SK-N-SH treated with all-trans-retinoic acid at 6 μM for 48 hours (cell line): ENCODE data around the gene DYNLRB1.

Experiments
- ATAC-seq: fragments of 200-7000 bp; cut with Tn5 transposase; 3 replicates; pipeline ENCODE4 v1.9.1; 2020; ENCODE audit warnings: mild to moderate bottlenecking, moderate library complexity
- ARNTL ChIP-seq: fragments of 450-650 bp; formaldehyde crosslinking; IDR thresholded peaks from 2 replicates; pipeline ENCODE4 v1.5.0; 2020; ENCODE audit warnings: low read depth, mild to moderate bottlenecking, moderate library complexity, borderline replicate concordance
- CSDC2 ChIP-seq: fragments of 250-450 bp; sonication (Bioruptor Pico); IDR thresholded peaks from 2 replicates; pipeline ENCODE4 v1.5.0; 2020; ENCODE audit warnings: mild to moderate bottlenecking, moderate library complexity
- CSRNP3 ChIP-seq: fragments of 250-450 bp; sonication (Bioruptor Pico); IDR thresholded peaks from 2 replicates; pipeline ENCODE4 v1.5.1; 2021; ENCODE audit warnings: mild to moderate bottlenecking, moderate library complexity
- ESRRG ChIP-seq: fragments of 250-450 bp; sonication (Bioruptor Pico); IDR thresholded peaks from 2 replicates; pipeline ENCODE4 v1.6.1; 2021; ENCODE audit warnings: mild to moderate bottlenecking
- GLIS3 ChIP-seq: fragments of 250-450 bp; sonication (Bioruptor Pico); IDR thresholded peaks from 2 replicates; pipeline ENCODE4 v1.5.0; 2020; ENCODE audit warnings: mild to moderate bottlenecking, moderate library complexity
- ISL1 ChIP-seq: fragments of 250-450 bp; sonication (Bioruptor Pico); IDR thresholded peaks from 2 replicates; pipeline ENCODE4 v2.1.2; 2022; ENCODE audit warnings: mild to moderate bottlenecking, moderate library complexity
- OSR1 ChIP-seq: fragments of 250-450 bp; sonication (Bioruptor Pico); IDR thresholded peaks from 2 replicates; pipeline ENCODE4 v1.8.0; 2022; ENCODE audit warnings: moderate library complexity, mild to moderate bottlenecking, inconsistent platforms
- PATZ1 ChIP-seq: fragments of 250-450 bp; sonication (Bioruptor Pico); IDR thresholded peaks from 2 replicates; pipeline ENCODE4 v1.8.0; 2020; ENCODE audit warnings: mild to moderate bottlenecking, moderate library complexity, borderline replicate concordance
- POU6F1 ChIP-seq: fragments of 250-450 bp; sonication (Bioruptor Pico); IDR thresholded peaks from 2 replicates; pipeline ENCODE4 v1.8.0; 2021; ENCODE audit warnings: low read depth, mild to moderate bottlenecking, moderate library complexity, borderline replicate concordance
- PPARA ChIP-seq: fragments of 250-450 bp; sonication (Bioruptor Pico); IDR thresholded peaks from 2 replicates; pipeline ENCODE4 v1.5.0; 2020; ENCODE audit warnings: mild to moderate bottlenecking, borderline replicate concordance
- SNAI2 ChIP-seq: fragments of 250-450 bp; sonication (Bioruptor Pico); IDR thresholded peaks from 2 replicates; pipeline ENCODE4 v1.5.0; 2020; ENCODE audit warnings: mild to moderate bottlenecking, moderate library complexity
- TCF4 ChIP-seq: fragments of 250-450 bp; sonication (Bioruptor Pico); IDR thresholded peaks from 2 replicates; pipeline ENCODE4 v1.8.0; 2021; ENCODE audit warnings: mild to moderate bottlenecking, moderate library complexity, borderline replicate concordance
- TSHZ2 ChIP-seq: fragments of 250-450 bp; sonication (Bioruptor Pico); IDR thresholded peaks from 2 replicates; pipeline ENCODE4 v1.5.0; 2020; ENCODE audit warnings: mild to moderate bottlenecking, moderate library complexity
- ZC3H10 ChIP-seq: fragments of 250-450 bp; sonication (Bioruptor Pico); IDR thresholded peaks from 2 replicates; pipeline ENCODE4 v1.5.1; 2021; ENCODE audit warnings: mild to moderate bottlenecking, moderate library complexity
- ZFP3 ChIP-seq: fragments of 250-450 bp; sonication (Bioruptor Pico); IDR thresholded peaks from 2 replicates; pipeline ENCODE4 v1.5.0; 2020; ENCODE audit warnings: mild to moderate bottlenecking, moderate library complexity
- ZNF565 ChIP-seq: fragments of 450-650 bp; formaldehyde crosslinking; conservative IDR thresholded peaks from 2 replicates; pipeline ENCODE4 v1.5.0; 2020; ENCODE audit warnings: low read depth, mild to moderate bottlenecking, moderate library complexity
- ZNF70 ChIP-seq: fragments of 450-650 bp; formaldehyde crosslinking; IDR thresholded peaks from 2 replicates; pipeline ENCODE4 v1.5.0; 2020; ENCODE audit warnings: mild to moderate bottlenecking, moderate library complexity
- TF ChIP-seq, protein P1 (sequence below): fragments of 250-450 bp; sonication (Bioruptor Pico); IDR thresholded peaks from 2 replicates; pipeline ENCODE4 v1.5.1; 2020; ENCODE audit warnings: low read depth, mild to moderate bottlenecking, moderate library complexity

Gene DYNLRB1

GRCh38 chr20:34549291-34549928 is 33.2 kb downstream of the DYNLRB1 start:
- TF ChIP-seq POU6F1 (CRISPR knock-in tag) (no peak), ZC3H10 (CRISPR knock-in tag) (no peak), SNAI2 (CRISPR knock-in tag) (no peak), CSDC2 (CRISPR knock-in tag) (no peak), ZFP3 (no peak), TCF4 (CRISPR knock-in tag) (no peak), PPARA (CRISPR knock-in tag) (no peak), ARNTL (CRISPR knock-in tag) (no peak), ZNF70 (CRISPR knock-in tag) (no peak), OSR1 (no peak), TSHZ2 (CRISPR knock-in tag) (no peak), CSRNP3 (CRISPR knock-in tag) (no peak), PATZ1 (CRISPR knock-in tag) (no peak), ZNF565 (CRISPR knock-in tag) (no peak), ESRRG (CRISPR knock-in tag) (no peak), GLIS3 (no peak), ISL1 (CRISPR knock-in tag) (no peak)
- TF ChIP-seq, protein P1, sequence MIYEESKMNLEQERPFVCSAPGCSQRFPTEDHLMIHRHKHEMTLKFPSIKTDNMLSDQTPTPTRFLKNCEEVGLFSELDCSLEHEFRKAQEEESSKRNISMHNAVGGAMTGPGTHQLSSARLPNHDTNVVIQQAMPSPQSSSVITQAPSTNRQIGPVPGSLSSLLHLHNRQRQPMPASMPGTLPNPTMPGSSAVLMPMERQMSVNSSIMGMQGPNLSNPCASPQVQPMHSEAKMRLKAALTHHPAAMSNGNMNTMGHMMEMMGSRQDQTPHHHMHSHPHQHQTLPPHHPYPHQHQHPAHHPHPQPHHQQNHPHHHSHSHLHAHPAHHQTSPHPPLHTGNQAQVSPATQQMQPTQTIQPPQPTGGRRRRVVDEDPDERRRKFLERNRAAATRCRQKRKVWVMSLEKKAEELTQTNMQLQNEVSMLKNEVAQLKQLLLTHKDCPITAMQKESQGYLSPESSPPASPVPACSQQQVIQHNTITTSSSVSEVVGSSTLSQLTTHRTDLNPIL (CRISPR knock-in tag): no peak
- no peak for ATAC-seq

- no peak for TF ChIP-seq ZNF565 (CRISPR knock-in tag)
- no peak for ATAC-seq
Observed at GRCh38 chr20:34549929-34550305, 33.7 kb downstream of the DYNLRB1 start.

DNA sequence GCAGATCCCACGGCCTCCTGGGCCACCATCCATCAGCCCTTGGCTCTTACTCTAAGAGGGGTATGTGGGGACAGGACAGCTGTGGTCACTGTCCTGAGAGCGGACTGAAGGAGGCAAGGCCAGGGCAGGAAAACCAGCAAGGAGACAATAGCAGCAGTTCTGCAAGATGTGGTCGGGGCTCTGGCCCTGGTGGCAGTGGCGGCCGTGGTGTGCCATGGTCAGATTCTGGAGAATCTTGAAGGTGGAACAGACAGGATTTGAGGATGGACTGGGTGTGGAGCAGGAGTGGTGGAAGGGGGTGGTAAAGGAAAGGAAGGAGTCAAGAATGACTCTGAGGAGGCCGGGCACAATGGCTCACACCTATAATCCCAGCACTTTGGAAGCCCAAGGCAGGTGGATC is 36.3 kb downstream of the DYNLRB1 start:
- no peak for ATAC-seq
- TF ChIP-seq ZC3H10 (CRISPR knock-in tag) (no peak), ISL1 (CRISPR knock-in tag) (no peak), CSRNP3 (CRISPR knock-in tag) (no peak), ESRRG (CRISPR knock-in tag) (no peak)
